Stimulated activated CD8-positive, alpha-beta memory T cell treated with anti-CD3 and anti-CD28 coated beads, Interleukin-4, amount 100 ng/mL, for 4 hours (primary cell): ENCODE results near the gene OXLD1.

Source experiments
- DNase-seq, 2 donors: peaks; one replicate each; pipeline ENCODE4 v3.0.0-alpha.2; 2020; ENCODE audit warnings: low read depth in 2 of 2, low spot score in 1 of 2

OXLD1 gene

DNA sequence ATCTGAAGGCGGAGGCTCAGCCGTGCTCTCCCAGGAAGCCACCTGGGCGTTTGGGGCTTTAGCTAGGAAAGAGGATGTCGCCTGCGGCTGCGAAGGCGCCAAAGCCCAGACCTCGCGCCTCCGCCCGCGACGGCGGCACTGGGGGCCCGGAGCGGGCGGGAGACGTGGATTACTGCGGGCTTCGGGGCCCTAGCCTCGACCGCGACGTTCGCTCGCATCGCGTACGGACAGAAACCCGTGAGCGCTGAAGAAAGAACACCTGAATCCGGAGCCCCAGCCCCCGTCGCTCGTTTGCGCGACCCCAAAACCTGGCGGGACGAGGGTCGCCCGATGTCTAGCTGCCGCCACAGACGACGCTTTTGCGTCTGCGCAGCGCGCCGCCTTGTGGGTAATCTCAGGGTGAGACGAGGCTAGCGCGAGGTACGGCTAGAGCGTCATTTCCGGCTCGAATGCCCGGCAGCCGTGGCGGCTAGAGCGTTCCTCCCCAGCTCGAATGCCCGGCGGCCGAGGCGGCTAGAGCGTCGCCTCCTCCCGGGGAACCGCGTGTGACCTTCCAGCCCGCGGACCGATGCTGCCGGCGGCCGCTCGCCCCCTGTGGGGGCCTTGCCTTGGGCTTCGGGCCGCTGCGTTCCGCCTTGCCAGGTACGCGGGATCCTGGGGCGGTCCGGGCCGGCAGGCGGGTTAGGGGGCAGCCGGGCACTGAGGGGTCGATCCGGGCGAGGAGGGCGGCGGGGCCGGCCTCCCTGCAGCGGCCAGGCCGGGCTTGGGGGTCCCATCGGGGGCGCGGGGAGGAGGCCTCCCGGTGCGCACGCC, 36.7 kb upstream of the OXLD1 start, which contains the start of gene MRPL12:
Gene MRPL12 (plus strand): TSS at position 434 of the 813 bp plus-strand sequence. CDS start 135 bp downstream, at position 569.
- DNase-seq = peak; percentile 72 to 80

DNA sequence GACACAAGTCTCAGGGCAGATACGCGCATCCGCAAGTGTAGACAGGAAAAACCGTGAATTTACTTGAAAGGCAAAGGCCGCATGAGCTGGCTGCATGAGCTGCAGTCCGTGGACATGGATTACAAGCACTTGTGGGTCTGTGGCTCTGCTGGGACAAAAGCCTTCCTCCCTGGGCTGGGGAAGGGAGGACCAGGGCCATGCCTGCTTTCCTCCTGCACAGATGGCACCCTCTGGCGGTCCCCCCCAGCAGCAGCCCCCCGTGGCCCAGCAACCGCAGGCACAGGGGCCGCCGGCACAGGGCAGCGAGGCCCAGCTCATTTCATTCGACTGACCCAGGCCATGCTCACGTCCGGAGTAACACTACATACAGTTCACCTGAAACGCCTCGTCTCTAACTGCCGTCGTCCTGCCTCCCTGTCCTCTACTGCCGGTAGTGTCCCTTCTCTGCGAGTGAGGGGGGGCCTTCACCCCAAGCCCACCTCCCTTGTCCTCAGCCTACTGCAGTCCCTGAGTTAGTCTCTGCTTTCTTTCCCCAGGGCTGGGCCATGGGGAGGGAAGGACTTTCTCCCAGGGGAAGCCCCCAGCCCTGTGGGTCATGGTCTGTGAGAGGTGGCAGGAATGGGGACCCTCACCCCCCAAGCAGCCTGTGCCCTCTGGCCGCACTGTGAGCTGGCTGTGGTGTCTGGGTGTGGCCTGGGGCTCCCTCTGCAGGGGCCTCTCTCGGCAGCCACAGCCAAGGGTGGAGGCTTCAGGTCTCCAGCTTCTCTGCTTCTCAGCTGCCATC, 35.1 kb upstream of the OXLD1 start:
- no peak for DNase-seq

DNA sequence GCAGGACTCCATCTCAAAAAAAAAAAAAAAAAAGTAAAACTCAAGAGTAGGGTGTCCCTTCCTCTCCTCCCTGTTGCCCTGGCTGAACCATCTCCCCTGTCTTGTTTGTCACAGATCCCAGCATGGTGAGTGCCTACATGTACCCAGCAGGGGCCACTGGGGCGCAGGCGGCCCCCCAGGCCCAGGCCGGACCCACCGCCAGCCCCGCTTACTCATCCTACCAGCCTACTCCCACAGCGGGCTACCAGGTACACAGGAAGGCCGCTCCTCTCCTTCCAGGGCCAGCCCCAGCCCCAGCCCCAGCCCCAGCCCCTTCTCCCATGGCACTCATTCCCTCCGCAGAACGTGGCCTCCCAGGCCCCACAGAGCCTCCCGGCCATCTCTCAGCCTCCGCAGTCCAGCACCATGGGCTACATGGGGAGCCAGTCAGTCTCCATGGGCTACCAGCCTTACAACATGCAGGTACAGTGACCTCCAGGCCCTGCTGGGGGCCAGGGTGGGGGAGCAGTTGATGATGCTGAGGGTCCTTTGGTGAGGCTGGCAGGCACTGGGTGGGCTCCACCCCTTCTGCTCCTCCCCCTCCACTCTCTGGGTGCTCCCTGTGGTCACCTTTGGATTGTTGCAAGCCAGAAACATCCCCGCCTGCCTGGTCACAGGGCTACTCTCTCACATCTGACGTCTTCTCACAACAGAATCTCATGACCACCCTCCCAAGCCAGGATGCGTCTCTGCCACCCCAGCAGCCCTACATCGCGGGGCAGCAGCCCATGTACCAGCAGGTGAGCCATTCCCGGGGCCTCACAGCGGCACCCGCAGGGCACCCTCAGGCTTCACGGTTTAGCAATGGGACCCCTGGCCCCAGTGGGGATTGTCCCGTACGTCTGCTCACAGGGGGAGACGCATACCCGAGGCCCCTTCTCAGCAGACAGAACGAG, 34.2 kb upstream of the OXLD1 start:
- no peak for DNase-seq

DNA sequence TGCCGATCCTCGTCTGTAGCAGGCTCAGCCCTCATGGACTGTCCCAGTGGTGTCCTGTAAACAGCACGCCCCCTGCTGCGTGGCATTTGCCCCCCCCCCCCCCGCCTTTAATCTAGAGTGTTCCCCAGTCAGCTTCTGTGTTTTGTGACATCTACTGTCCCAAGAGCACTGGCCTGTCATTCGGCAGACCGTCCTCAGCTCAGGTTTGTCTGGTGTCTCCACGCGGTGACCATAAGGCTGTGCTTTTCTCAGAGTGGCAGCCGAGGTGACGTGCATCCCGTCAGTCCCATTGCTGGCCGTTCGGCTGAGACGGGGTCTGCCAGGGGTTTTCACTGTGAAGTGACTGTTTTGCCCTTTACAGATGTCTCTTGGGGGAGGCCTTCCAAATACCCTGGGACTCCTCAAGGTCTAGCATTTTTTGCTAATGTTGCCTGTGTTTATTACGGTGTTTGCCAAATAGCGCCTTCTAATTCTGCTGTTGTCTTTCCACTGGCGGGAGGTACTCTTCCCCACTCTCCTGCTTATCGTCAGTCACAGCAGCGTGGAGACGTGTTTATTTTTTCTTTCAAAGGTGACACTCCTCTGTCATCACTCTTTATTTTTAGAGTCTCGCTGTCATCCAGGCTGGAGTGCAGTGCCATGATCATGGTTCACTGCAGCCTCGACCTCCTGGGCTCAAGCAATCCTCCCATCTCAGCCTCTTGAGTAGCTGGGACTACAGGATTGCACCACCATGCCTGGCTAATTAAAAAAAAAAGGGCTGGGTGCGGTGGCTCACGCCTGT, 31.0 kb upstream of the OXLD1 start:
- no peak for DNase-seq

DNA sequence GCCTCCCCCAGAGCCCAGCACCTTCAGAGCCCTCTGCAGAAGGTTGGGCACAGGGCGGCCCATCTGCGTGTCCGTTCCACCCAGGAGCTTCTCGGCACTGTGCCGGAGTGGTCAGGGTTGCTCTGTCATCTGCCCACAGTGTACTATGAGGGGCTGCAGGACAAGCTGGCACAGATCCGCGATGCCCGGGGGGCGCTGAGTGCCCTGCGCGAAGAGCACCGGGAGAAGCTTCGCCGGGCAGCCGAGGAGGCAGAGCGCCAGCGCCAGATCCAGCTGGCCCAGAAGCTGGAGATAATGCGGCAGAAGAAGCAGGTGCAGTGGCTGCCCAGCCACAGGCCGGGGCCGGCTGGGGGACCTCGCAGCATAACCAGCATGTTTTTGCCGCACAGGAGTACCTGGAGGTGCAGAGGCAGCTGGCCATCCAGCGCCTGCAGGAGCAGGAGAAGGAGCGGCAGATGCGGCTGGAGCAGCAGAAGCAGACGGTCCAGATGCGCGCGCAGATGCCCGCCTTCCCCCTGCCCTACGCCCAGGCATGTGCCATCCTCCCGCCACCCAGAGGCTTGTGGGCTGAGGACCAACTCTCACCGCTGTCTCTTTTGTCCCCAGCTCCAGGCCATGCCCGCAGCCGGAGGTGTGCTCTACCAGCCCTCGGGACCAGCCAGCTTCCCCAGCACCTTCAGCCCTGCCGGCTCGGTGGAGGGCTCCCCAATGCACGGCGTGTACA, 30.0 kb upstream of the OXLD1 start:
- DNase-seq = no peak

DNA sequence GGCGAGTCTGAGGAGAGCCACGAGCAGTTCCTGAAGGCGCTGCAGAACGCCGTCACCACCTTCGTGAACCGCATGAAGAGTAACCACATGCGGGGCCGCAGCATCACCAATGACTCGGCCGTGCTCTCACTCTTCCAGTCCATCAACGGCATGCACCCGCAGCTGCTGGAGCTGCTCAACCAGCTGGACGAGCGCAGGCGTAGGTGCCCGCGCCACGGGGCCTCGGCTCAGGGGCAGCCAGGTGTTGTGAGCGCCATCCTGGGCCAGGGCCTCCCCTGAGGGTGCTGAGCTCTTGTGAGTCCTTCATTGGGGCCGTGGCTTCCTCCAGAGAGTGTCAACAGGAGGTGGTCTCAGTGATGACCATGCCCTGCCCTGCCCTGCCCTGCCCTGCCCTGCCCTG, 29.4 kb upstream of the OXLD1 start:
- no peak for DNase-seq

DNA sequence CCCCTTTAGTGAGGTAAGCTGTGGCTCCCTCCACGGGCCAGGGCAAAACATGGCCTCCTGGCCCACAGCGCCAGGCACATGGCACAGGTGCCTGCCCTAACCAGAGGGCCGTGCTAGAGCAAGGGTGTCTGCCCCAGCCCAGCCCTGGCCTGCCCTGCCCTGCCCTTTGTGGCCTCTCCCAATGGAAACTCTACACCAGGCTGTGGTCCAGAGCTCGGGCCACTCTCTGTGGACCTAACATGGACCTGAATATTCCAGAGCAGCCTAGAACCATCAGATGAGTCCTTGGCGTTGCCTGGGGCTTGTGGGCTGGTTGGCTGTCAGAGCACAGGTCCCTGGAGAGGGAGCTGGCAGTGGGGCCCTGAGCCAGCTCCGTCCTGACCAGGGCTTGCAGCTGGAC, 28.8 kb upstream of the OXLD1 start:
- DNase-seq = no peak

DNA sequence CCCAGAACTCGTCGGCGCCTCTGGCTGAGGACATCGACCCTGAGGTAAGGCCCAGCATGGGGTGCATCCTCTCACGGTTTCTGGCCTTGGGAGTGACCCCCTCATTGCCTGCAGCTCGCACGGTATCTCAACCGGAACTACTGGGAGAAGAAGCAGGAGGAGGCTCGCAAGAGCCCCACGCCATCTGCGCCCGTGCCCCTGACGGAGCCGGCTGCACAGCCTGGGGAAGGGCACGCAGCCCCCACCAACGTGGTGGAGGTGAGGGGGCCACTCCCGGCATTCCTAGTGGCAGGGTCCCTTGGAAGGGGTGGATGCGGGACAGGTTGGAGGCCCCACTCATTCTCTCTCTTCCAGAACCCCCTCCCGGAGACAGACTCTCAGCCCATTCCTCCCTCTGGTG, 28.4 kb upstream of the OXLD1 start:
- DNase-seq = no peak

DNA sequence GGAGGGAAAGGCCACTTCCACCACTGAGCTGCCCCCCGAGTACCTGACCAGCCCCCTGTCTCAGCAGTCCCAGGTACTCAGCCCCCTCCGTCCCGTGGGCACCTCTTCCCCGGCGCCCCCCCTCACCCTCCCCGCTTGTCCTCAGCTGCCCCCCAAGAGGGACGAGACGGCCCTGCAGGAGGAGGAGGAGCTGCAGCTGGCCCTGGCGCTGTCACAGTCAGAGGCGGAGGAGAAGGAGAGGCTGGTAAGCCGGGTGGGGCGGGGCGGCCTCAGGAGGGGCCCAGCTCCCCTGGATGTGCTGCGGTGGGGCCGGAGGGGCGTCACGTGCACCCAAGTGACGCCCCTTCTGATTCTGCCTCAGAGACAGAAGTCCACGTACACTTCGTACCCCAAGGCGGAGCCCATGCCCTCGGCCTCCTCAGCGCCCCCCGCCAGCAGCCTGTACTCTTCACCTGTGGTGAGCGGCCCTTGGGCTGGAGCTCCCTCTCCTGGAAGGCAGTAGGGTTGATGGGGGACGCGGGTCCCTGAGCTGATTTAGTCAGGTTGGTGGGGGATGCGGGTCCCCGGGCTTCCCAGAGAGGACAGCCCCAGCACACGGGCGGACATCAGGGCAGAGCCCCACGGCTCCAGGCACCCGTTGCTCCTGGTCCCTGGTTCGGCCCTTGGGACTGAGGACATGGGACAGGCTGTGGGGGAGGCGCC, 27.3 kb upstream of the OXLD1 start:
- no peak for DNase-seq

DNA sequence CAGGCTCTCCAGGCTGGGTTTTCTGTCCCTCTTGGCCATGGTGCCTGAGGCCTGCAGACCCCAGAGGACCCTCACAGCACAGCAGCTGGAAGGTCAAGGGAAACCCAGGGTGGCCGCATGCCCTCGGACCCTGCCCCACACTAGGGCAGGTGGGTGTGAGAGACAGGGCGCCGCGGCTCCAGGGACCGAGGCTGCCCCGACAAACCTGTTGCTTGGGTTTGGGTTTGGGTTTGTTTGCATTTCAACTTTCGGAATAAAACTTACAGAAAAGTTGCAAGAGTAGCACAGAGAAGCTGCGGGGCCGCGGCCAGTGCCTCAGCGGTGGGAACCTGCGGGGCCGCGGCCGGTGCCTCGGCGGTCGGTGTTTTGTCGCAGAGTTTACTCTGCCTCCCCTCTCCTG, 25.2 kb upstream of the OXLD1 start:
- no peak for DNase-seq

DNA sequence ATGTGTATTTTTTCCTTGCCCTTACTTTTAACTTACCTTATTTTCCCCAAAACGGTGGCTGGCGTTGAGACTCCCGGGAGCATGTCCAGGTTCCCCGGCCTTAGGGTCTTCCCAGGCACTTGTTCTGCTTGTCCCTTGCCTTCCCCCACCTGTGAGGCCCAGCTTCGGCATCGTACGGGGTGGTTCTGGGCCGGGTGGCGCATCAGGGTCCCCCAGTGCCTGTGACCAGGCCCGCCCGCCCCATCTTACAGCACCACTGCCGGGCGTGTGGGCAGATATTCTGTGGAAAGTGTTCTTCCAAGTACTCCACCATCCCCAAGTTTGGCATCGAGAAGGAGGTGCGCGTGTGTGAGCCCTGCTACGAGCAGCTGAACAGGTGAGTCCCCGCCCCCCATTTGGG, 24.8 kb upstream of the OXLD1 start:
- DNase-seq = no peak

DNA sequence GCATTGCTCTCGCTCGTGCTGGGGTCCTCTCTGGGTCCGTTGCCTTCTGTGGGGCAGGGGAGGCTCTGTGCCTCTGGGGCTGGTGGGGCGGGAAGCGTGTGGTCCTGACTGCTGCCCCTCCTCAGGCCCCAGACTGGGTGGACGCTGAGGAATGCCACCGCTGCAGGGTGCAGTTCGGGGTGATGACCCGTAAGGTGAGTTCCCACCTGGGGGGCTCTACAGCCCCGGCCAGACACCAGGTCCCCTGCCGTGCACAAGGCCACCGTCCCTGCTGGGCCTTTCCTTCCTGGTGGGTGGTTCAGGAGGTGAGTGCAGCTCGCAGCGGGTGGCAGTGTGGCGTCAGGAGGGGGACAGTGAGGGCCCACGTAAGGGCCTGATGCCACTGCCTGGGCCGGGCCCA, 24.1 kb upstream of the OXLD1 start:
- no peak for DNase-seq

DNA sequence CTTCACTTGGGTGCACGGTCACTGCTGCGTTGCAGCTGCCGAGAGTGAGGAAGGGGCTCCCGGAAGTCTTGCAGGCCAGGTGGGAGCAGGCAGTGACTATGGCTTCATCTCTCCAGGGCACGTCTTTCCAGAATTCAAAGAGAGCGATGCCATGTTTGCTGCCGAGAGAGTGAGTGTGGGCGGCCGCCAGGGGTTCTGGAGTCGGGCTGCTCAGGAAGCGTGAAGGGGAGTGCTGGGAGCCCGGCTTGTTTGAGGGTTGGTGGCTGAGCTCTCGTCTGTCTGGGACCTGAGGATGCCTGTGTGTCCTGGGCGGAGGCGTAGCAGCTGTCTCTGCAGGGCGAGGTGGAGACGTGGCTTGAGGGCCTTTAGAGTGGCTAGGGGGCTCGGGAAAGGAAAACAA, 23.7 kb upstream of the OXLD1 start:
- DNase-seq = no peak

DNA sequence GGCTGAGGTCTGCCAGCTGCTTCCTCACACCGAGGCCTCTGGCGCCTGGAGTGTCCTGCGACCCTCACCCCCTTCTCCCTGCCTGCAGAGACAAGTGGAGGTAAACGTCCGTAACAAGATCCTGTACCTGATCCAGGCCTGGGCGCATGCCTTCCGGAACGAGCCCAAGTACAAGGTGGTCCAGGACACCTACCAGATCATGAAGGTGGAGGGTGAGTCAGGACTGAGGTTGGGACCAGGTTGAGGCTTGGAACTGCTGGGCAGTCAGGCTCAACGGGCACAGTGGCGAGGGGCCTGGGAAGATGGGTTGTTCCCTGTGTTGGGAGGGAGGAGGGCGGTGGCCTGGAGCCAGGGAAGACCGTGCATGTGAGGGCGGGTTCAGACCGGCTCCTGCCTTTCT, 22.2 kb upstream of the OXLD1 start:
- no peak for DNase-seq

DNA sequence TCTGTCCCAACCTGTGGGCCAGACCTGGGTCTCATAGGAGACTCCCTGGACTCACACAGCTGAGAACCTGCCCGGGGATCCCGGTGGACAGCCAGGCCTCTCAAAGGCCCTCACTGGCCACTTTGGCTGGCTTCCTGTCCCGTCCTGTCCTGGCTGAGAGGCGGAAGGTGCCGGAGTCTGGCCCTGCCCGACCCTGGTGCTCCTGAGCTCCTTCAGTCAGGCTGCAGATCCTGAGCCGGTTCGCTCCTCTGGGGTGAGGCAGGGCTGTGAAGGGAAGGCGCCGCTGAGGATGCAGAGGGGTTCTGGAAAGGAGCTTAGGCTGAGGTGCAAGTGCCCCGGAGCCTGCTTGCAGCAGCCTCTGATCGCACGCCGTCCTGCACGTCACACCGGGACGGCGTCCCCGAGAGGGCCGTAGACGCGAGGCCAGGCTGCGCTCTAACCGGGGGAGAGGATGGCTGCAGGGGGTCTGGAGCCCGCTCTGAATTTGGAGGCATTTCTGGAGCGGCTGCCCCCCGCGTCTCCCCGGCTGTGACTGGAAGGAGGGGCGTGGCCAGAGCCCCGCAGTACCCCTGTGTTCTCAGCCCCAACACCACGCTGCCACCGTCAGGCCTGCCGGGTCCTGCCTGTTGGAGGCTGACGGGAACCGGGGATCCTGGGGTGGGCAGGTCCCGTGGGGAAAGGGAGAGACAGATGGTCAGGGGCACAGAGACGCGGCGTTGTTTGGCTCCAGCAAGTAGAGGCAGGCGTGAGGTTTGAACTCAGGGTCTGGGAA, 21.6 kb upstream of the OXLD1 start:
- DNase-seq = no peak

DNA sequence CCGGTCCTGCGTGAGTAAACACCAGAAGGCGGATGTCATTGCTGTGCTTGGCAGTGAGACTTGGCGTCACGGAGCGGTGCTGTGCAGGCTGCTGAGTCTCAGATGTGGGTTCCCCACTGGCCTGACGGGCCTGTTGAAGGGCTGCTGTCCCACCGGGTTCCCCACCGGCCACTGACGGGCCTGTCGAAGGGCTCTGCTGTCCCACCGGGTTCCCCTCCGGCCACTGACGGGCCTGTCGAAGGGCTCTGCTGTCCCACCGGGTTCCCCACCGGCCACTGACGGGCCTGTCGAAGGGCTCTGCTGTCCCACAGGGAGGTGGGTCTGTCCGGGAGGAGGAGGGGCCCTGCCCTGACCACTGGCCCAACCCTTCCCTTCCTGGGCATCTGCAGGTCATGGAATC, 20.2 kb upstream of the OXLD1 start:
- no peak for DNase-seq

DNA sequence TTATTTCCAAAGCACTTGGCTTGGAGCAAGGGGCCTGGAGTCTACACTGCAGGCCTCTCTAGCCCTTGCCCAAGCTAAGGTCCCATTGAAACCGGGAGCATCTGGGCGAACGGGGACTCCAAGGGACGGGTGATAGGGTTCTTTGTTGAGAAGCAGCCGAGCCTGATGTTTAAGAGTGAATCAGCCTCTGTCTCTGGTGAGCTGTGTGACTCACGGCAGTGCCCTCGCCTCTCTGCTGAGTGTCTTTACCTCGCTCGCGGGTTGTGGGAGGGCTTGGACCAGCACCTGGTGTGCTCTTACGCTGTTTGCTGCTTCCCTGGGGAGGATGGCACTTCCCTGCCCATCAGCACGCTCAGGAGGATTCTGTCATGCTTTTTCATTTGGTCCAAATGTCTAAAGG, 18.7 kb upstream of the OXLD1 start:
- DNase-seq = peak in 1 of 2 donors; percentile 35

DNA sequence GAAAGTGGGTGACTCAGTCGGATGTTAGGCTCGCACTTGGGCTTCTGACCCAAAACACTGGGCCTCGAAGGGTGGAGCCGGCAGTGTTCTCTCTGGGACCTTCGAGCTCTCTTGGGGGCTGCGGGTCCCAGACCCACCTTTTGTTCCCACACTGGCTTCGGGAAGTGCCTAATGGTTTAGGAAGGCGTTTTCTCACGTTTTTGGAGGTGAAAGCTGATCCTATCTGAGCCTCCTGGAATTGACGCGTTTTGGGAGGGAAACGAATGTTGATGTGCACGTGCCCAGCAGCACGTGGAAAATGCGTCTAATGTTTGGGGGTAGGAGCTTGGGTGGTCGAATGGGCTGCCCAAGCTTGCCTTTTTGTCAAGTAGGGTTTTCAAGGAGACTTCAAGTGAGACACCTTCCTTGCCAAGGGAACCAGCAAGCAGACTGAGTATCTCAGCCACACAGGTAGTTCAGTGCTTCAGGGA, 18.1 kb upstream of the OXLD1 start:
- no peak for DNase-seq
